ENCODE results near the gene UGGT2.
"Not testable (repeated sequence)": the region's sequence is repeated elsewhere in the genome, so short reads cannot be mapped to it uniquely, and the experiment has no call there.

The UGGT2 gene

DNA sequence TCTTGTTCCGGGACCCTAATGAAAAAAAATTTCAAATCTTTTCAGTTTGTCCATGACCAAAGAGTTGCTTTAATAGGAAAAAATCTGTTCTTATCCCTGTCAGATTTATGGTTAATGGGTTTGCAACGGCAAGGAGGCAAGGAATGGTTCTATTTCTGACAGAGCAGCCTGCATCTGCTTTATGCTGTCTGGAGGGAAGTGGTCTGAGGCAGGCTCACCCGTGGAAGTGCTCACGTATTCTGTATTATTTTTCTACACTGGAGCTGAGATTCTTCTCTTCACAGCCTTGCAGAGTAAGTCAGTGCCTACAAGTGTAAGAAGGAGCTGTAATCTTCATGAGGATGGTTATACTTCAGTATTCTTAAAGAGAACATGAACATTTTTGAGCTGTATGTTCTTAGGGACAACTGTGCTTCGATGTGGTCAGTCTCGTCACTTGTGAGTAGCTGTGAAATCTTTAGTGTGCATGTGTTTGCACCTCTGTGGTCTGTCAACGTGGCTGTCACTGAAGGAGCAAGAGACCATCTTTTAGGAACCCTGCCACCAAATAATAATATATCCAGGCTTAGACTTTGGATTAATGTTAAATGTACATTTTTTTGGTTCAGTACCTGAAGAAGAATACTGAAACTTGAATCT is 262.0 kb downstream of the UGGT2 start:
- DNase-seq = no peak

DNA sequence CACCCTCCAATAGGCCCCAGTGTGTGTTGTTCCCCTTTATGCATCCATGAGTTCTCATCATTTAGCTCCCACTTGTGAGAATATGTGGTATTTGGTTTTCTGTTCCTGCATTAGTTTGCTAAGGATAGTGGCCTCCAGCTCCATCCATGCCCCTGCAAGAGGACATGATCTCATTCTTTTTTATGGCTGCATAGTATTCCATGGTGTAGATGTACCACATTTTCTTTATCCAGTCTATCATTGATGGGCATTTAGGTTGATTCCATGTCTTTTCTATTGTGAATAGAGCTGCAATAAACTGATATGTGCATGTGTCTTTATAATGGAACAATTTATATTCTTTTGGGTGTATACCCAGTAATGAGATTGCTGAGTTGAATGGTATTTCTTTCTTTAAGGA is 263.9 kb downstream of the UGGT2 start:
- not testable (repeated sequence) for DNase-seq

- no peak for DNase-seq
These were observed 265.1 kb downstream of the UGGT2 start for GRCh38 chr13:95788100-95788463.

DNA sequence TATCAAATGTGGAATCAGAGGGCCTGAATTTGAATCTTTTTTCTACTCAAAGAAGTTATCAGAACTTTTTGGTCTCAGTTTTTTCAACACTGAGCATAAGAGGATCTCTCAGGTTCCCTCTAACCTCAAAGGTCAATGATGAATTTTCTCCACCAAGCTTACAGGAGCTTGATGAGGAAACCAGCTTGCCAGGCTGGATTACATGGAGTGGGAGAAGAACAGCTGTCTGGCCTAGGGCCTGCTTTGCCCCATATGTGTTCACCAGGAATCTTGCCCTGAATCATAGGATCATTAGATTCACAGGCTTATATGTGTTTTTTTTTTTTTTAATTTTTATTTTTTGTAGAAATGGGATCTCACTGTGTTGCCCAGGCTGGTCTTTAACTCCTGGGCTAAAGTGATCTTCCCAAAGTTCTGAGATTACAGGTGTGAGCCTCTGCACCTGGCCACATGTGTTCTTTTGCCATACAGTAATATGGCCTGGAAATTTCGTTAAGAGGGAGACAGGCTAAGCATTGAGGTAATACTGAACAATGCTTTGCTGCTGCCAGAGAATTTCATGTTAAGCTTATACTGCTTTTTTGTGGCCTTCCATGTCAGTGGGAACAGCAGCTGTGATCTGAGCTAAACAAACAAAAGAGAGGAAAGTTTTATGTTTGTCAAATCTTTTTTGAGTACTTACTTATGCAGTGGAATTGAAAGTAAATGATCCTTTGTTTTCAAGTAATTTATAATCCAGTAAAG is 265.7 kb downstream of the UGGT2 start:
- DNase-seq = no peak

DNA sequence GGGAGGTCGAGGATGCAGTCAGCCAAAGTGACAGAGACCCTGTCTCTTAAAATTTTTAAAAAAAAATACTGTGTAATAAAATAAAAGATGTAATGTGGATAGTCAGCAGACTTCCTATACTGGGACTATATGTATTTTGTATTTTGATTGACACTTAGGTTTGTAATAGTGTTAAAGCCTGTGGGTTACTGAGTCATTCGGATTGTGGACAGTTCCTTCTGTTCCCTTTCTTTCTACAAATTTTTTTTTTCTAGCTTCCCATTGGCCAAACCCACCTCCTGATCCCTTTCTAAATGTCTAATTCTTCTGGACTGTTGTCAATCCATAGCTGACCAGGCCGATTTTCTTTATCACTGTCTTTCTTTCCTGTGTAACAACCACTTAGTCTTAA is 268.3 kb downstream of the UGGT2 start:
- DNase-seq = no peak

DNA sequence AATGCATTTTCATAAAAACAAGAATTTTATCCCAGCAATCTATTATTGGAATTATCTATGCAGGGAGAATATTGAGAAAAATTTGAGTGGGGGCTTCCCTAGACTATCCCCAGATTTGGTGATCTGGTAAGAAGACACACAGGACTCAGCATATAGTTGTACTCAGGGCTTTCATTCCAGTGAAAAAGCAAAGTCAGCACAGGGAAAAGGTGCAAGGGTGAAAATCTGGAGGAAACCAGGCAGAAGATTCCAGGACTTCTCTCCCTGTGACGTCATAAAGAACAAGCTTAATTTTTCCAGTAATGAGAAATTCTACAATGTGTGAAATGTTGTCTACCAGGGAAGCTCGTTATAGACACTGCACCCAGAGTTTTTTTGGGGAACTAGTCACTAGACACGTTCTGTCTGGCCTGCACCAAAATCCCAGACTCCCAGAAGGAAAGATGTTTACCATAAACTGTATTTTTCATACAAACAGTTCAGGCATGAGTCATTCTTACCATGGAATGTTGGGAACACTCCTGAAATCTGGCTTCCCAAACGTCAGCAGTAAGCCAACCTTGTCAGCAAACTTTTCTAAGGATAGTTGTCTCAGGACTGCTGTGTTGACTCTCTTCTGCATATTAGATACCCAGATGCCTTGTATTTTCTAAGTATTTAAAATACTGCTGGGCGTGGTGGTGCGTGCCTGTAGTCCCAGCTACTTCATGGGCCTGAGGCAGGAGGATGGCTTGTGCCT is 268.9 kb downstream of the UGGT2 start:
- no peak for DNase-seq

DNA sequence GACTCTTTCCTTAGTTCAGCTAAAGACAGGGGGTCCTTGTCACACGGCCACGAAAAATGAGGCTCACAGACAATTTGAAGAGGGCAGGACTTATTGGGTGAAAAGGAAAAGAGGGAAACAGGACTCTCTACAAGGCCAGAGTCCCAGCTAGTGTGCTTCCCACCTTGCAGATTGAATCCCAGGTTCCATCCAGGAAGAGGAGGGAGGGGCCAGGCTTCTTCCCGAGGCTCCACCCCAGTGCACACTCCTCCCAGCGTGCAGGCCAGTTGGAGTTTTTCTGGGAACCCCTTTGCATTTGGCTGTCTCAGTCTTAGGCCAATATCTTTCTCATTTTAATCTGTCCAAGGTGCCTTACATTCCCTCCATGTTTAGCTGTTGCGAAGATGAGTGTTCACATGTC is 269.5 kb downstream of the UGGT2 start:
- DNase-seq = no peak

- DNase-seq = not testable (repeated sequence)
These were observed 271.3 kb downstream of the UGGT2 start for GRCh38 chr13:95781940-95782339.

GRCh38 chr13:95781016-95781415 is 272.2 kb downstream of the UGGT2 start:
- DNase-seq = no peak

- DNase-seq = no peak
These were observed 273.7 kb downstream of the UGGT2 start for GRCh38 chr13:95779522-95779921.

- no peak for DNase-seq
These were observed 281.3 kb downstream of the UGGT2 start for GRCh38 chr13:95771905-95772304.

DNA sequence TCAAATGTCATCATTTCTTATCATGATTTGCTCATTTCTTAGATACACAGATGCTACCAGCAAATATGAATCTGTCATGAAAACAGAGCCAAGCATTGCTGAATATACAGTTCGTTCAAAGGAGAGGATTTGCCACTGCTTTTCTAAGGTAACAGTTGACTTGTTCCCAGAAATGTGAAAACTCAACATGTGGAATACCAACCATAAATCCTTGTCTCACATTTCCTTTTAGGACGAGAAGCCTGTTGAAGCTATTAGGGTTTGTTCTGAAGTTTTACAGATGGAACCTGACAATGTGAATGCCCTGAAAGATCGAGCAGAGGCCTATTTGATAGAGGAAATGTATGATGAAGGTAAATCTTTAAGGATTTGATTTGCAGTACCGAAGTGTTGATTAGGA is 289.6 kb downstream of the UGGT2 start:
- DNase-seq = no peak

DNA sequence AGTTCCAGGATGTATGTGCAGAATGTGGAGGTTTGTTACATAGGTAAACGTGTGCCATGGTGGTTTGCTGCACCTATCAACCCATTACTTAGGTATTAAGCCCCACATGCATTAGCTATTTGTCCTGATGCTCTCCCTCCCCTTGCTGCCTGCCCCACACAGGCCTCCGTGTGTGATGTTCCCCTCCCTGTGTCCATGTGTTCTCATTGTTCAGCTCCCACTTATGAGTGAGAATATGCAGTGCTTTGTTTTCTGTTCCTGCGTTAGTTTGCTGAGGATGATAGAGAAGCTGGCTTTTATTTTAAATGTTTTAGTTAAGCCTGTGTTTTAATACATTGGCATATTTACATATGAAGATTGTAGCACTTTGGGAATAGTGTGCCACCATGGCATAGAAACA is 290.6 kb downstream of the UGGT2 start:
- DNase-seq = not testable (repeated sequence)

- DNase-seq = no peak
These were observed 297.1 kb downstream of the UGGT2 start for GRCh38 chr13:95756072-95756471.

DNA sequence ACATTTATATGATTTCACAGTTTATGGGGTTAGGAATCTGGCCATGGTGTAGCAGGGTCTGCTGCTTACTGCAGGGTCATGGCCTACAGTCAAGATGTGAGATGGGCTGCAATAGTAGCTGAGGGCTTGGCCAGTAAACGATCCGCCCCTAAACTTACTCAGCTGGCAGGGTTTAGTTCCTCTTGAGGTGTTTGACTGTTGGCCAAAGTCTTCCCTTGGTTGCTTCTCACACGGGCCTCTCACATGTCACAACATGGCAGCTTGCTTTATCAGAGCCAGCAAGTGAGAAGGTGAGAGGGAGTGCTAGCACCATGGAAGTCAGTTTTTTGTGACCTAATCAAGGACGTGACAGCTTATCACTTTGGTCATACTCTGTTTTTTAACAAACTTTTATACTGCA is 299.1 kb downstream of the UGGT2 start:
- no peak for DNase-seq

DNA sequence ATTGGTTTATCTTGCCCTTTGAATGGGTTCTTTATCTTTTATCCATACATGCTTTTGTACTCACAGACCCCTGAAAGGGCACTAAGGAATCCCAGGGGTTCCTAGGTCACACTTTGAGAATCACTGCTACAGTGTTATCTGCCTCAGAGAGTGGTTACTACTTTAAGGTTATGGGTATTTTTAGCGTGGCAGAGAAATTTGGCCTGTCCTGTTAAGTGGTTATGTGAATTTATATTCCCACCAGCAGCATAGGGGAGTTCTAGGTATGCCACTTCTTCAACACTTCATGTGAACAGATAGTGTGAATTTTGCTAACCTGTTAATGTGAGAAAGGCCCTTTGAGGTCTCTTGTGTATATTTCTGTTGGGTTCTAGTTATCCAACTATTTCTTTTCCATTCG is 300.5 kb downstream of the UGGT2 start:
- no peak for DNase-seq
